ENCODE measurements around the gene CTNND2.

CTNND2 gene

DNA sequence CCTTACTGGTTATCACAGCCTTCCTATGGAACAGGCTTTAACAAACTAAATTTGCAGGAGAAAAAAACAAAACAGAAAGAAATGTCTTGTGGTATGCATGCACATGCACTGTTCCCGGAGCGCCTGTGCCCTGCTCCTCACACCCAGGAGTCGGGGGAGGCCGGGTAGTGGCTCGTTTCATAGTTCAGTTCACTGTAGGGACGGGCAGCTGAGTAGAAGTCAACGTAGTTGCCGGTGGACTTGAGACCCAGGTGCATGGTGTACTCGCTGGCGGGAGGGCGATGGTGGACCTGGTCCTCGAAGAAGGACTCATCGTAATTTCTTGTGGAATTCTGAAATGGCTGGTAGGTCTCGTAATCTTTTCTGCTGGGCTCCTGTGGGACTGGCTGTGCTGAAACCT lies 930.9 kb downstream of the CTNND2 start:
- no peak overlapping the region for H3K27ac ChIP-seq (ENCODE audit: low read length)
- no peak overlapping the region for H3K4me3 ChIP-seq (ENCODE audit: low read depth in 1 of 2, low read length in 2 of 2)
- no peaks in the 10 kb centered on the region for H3K27me3 ChIP-seq (ENCODE audit: low read depth, low read length)
- H3K36me3 ChIP-seq (ENCODE audit: control insufficient read depth in 1 of 2, insufficient read depth in 2 of 2, low read length in 2 of 2) = no peaks in the 10 kb centered on the region
- H3K4me1 ChIP-seq (ENCODE audit: control insufficient read depth in 1 of 2, insufficient read depth in 2 of 2, low read length in 2 of 2) = no peaks in the 10 kb centered on the region
- no peaks in the 10 kb centered on the region for H3K9me3 ChIP-seq (ENCODE audit: control insufficient read depth in 1 of 2, low read length in 2 of 2)

DNA sequence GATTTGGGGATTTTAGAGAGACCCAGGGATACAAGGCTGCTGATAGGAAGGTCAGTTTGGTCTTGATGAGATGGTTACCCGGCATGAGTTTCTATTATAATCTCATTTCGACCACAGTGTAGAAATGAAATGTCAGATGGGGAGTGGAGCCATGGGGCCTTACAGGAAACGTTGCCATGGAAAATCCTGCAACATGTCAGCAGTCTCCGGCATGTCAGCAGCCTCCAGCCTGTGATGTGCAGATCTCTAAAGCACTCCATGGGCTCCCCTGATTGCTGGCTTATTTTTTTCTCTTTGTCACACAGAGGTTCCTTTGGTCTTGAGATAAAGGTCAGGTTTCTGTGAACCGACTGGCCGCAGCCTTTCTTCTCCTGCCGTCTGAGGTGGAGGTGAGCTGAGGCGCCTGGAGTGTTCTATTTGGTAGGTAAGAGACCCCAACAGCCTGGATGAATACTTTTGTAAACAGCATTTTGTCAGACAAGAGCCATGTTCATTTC lies 934.5 kb downstream of the CTNND2 start:
- Histone ChIP-seq H3K9me3 (ENCODE audit: control insufficient read depth in 1 of 2, low read length in 2 of 2) (no peaks in the 10 kb centered on the region), H3K4me1 (ENCODE audit: control insufficient read depth in 1 of 2, insufficient read depth in 2 of 2, low read length in 2 of 2) (no peaks in the 10 kb centered on the region), H3K4me3 (ENCODE audit: low read depth in 1 of 2, low read length in 2 of 2) (no peak overlapping the region), H3K27ac (ENCODE audit: low read length) (no peak overlapping the region), H3K27me3 (ENCODE audit: low read depth, low read length) (no peaks in the 10 kb centered on the region), H3K36me3 (ENCODE audit: control insufficient read depth in 1 of 2, insufficient read depth in 2 of 2, low read length in 2 of 2) (no peaks in the 10 kb centered on the region)

DNA sequence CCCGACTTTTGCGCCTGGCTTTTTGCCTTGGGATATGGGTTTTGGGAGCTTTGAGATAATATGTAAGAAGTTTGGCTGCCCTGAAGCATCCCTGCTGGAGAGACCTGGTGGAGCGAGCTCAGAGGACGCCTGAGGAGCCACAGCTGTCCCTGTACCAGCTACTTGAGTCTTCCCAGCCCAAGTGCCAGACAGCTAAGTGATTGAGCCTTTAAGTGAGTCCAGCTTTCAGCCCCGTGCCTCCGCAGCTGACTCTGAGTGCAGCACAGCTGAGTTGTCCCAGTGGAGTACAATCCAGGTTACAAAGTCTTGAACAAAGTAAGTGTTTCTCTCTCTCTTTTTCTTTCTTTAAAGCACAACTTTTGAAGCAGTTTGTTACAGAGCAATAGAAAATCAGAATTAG lies 939.4 kb downstream of the CTNND2 start:
- no peak overlapping the region for H3K4me3 ChIP-seq (ENCODE audit: low read depth in 1 of 2, low read length in 2 of 2)
- no peaks in the 10 kb centered on the region for H3K36me3 ChIP-seq (ENCODE audit: control insufficient read depth in 1 of 2, insufficient read depth in 2 of 2, low read length in 2 of 2)
- no peak overlapping the region for H3K27ac ChIP-seq (ENCODE audit: low read length)
- H3K27me3 ChIP-seq (ENCODE audit: low read depth, low read length) = no peaks in the 10 kb centered on the region
- no peaks in the 10 kb centered on the region for H3K9me3 ChIP-seq (ENCODE audit: control insufficient read depth in 1 of 2, low read length in 2 of 2)
- H3K4me1 ChIP-seq (ENCODE audit: control insufficient read depth in 1 of 2, insufficient read depth in 2 of 2, low read length in 2 of 2) = no peaks in the 10 kb centered on the region

DNA sequence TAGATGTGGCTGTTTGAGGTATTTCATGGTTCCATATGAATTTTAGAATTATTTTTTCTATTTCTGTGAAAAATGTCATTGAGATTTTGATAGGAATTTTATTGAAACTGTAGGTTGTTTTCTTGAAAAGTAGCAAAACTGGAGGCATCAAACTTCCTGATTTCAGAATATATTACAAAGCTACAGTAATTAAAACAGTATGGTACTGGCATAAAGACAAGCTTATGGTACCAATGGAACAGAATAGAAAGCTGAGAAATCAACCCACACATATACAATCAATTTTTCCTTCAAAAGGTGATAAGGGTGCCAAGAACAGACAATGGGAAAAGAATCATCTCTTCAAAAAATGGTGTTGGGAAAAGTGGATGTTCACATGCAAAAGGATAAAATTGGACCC lies 945.5 kb downstream of the CTNND2 start:
- H3K27ac ChIP-seq (ENCODE audit: low read length) = no peak overlapping the region
- H3K36me3 ChIP-seq (ENCODE audit: control insufficient read depth in 1 of 2, insufficient read depth in 2 of 2, low read length in 2 of 2) = no peaks in the 10 kb centered on the region
- H3K4me3 ChIP-seq (ENCODE audit: low read depth in 1 of 2, low read length in 2 of 2) = no peak overlapping the region
- no peaks in the 10 kb centered on the region for H3K4me1 ChIP-seq (ENCODE audit: control insufficient read depth in 1 of 2, insufficient read depth in 2 of 2, low read length in 2 of 2)
- H3K27me3 ChIP-seq (ENCODE audit: low read depth, low read length) = no peaks in the 10 kb centered on the region
- peaks cover 0 to 14% of the 10 kb centered on the region in 2 donors for H3K9me3 ChIP-seq (ENCODE audit: control insufficient read depth in 1 of 2, low read length in 2 of 2)

DNA sequence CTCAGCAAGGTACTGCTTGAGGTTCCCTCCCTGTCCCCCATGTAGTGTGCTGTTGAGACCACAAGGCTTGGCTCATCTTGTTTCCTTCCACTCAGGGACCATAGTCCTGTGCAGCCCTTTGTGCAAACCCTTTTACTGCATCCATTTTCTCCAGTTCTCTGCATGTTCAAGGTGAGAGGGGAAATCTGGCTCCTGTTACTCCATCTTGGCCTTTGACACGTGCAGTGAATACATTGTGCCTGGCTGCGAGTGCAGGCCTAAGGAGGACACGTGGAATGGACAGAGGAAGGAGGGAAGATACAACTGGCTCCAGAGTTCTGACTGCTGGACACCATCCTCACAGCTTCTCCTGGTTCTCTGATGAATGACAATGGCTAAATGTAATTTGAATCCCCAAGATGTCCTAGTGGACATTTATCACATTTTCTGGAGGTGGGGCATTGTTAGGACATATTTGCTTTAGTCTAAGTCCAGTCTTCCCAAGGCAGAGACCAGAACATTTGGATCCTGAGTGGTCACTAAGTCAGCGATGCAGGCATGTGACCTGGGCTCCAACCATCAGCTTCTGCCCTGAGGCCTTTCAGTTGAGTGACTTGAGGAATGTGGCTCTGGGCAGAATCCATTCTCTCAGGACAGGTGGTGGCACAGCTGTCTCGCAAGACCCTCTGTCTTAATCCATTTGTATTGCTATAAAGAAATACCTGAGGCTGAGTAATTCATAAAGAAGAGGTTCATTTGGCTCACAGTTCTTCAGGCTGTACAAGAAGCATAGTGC lies 954.2 kb downstream of the CTNND2 start:
- H3K4me1 ChIP-seq (ENCODE audit: control insufficient read depth in 1 of 2, insufficient read depth in 2 of 2, low read length in 2 of 2) = no peaks in the 10 kb centered on the region
- H3K27me3 ChIP-seq (ENCODE audit: low read depth, low read length) = no peaks in the 10 kb centered on the region

DNA sequence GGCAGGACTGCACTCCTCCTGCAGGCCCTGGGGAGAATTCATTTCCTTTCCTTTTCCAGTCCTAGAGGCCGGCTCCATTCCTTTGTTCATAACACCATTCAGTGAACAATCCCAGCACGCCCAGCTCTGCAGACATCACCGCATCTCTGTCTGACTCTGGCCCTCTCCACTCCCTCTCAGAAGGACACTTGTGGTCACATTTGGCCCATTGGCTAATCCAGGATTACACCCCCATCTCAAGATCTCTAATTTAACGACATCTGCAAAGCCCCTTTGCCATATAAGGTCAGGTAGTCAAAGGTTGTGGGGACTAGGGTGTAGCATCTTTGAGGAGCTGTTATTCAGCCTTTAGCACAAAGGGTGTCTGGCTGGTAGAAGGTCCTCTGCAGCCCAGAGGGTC lies 958.2 kb downstream of the CTNND2 start:
- no peaks in the 10 kb centered on the region for H3K4me1 ChIP-seq (ENCODE audit: control insufficient read depth in 1 of 2, insufficient read depth in 2 of 2, low read length in 2 of 2)
- H3K27ac ChIP-seq (ENCODE audit: low read length) = no peak overlapping the region
- H3K27me3 ChIP-seq (ENCODE audit: low read depth, low read length) = no peaks in the 10 kb centered on the region
- no peaks in the 10 kb centered on the region for H3K9me3 ChIP-seq (ENCODE audit: control insufficient read depth in 1 of 2, low read length in 2 of 2)
- no peak overlapping the region for H3K4me3 ChIP-seq (ENCODE audit: low read depth in 1 of 2, low read length in 2 of 2)
- no peaks in the 10 kb centered on the region for H3K36me3 ChIP-seq (ENCODE audit: control insufficient read depth in 1 of 2, insufficient read depth in 2 of 2, low read length in 2 of 2)

More for the DNA sequence above, 954.2 kb downstream of the CTNND2 start:
- Histone ChIP-seq H3K4me3 (ENCODE audit: low read depth in 1 of 2, low read length in 2 of 2) (no peak overlapping the region), H3K27ac (ENCODE audit: low read length) (no peak overlapping the region), H3K36me3 (ENCODE audit: control insufficient read depth in 1 of 2, insufficient read depth in 2 of 2, low read length in 2 of 2) (no peaks in the 10 kb centered on the region), H3K9me3 (ENCODE audit: control insufficient read depth in 1 of 2, low read length in 2 of 2) (no peaks in the 10 kb centered on the region)

DNA sequence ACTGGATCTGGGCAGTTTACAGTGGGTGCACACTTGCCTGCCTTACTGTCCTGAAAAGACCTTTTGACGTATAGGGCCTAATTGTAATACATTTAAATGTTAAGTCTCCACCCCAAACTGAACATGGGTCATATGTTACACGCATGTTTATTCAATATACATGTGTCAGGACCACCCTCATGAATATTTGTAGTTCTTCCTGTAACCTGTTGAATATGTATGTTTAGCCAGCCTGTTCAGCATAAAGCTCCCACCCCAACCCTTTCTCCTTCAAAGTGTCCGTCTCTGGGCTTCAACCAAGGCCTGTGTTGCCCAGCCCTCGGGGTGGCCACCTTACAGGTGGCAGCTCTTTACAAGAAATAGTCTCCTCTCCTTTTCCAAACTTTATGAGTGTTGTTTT lies 962.3 kb downstream of the CTNND2 start:
- H3K36me3 ChIP-seq (ENCODE audit: control insufficient read depth in 1 of 2, insufficient read depth in 2 of 2, low read length in 2 of 2) = no peaks in the 10 kb centered on the region
- H3K4me3 ChIP-seq (ENCODE audit: low read depth in 1 of 2, low read length in 2 of 2) = no peak overlapping the region
- no peaks in the 10 kb centered on the region for H3K9me3 ChIP-seq (ENCODE audit: control insufficient read depth in 1 of 2, low read length in 2 of 2)
- H3K27me3 ChIP-seq (ENCODE audit: low read depth, low read length) = no peaks in the 10 kb centered on the region
- H3K4me1 ChIP-seq (ENCODE audit: control insufficient read depth in 1 of 2, insufficient read depth in 2 of 2, low read length in 2 of 2) = no peaks in the 10 kb centered on the region
- no peak overlapping the region for H3K27ac ChIP-seq (ENCODE audit: low read length)

DNA sequence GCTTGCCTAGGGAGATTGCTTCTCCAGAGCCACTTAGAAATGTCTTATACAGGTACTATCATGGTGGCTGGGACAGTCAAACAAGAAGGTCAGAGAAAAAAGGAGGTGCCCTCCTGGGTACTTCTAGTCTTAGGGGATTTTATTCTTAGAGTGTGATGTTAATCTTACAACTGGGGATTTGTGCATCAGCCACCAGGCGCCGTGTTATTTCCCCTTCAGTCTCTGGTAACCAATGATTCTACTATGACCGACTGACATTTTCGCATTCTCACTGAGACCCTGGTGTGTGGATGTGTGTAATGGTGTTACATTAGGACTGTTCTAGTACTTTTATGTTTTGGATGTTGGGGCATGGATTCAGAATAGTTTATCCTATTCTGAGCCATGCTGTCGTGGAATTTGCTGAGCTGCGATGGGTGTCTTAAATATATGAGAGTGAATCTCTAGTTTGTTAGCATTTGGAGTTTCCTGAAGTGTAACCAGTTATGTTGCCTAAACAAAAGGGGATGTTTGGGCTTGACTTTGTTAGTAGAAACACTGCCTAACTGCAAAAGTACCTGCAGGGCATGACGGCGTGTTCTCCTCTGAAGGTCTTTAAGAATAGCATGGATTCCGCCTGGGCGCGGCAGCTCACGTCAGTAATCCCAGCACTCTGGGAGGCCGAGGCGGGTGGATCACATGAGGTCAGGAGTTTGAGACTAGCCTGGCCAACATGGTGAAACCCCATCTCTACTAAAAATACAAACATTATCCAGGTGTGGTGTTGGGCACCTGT lies 968.0 kb downstream of the CTNND2 start:
- Histone ChIP-seq H3K9me3 (ENCODE audit: control insufficient read depth in 1 of 2, low read length in 2 of 2) (no peaks in the 10 kb centered on the region), H3K27ac (ENCODE audit: low read length) (no peak overlapping the region), H3K4me1 (ENCODE audit: control insufficient read depth in 1 of 2, insufficient read depth in 2 of 2, low read length in 2 of 2) (no peaks in the 10 kb centered on the region), H3K36me3 (ENCODE audit: control insufficient read depth in 1 of 2, insufficient read depth in 2 of 2, low read length in 2 of 2) (no peaks in the 10 kb centered on the region), H3K27me3 (ENCODE audit: low read depth, low read length) (no peaks in the 10 kb centered on the region), H3K4me3 (ENCODE audit: low read depth in 1 of 2, low read length in 2 of 2) (no peak overlapping the region)

DNA sequence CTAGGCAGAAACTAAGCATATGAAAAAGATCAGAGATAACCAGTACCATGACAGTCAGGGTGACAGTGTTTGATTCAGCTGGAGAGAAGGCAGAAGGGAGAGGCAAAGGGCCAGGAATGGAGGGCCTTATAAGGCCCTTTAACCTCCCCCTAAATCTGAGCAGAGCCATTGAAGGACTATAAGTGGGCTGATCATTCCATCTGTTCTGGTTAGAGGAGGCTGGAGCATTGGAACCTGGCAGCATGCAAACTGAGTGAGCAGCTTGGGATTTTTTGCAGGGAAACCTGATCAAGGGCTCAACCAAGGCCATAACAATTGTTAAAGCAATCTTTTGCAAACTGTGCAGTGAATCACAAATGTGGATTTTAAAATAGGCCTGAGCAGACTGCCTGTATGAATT lies 968.7 kb downstream of the CTNND2 start:
- no peaks in the 10 kb centered on the region for H3K9me3 ChIP-seq (ENCODE audit: control insufficient read depth in 1 of 2, low read length in 2 of 2)
- no peak overlapping the region for H3K4me3 ChIP-seq (ENCODE audit: low read depth in 1 of 2, low read length in 2 of 2)
- H3K27me3 ChIP-seq (ENCODE audit: low read depth, low read length) = no peaks in the 10 kb centered on the region
- H3K4me1 ChIP-seq (ENCODE audit: control insufficient read depth in 1 of 2, insufficient read depth in 2 of 2, low read length in 2 of 2) = no peaks in the 10 kb centered on the region
- no peak overlapping the region for H3K27ac ChIP-seq (ENCODE audit: low read length)
- H3K36me3 ChIP-seq (ENCODE audit: control insufficient read depth in 1 of 2, insufficient read depth in 2 of 2, low read length in 2 of 2) = no peaks in the 10 kb centered on the region

DNA sequence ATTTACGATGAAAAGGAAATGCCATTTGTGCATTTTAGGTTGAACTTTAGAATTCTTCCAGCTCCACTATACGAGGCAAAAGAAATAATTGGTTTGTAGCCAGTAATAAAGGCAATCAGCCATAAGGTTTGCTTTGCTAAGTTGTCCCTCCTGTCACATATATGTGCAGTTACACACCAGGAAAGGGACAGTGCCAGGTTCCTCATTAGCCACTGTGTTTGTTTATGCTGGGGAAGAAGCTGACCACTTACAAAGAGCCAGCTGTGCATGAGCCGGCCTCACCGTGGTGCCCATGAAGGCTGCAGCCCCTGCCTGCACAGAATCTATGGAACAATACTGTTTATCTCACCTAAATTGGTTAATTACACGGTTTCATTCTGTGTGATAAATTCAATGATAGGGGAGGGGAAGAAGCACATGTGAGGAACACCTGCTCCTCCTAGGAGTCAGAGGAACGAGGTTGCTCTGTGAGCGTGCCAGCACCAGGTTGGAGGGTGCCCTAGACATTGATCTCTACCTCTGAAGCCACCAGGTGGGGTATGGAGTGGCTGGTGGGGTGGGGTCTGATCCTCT lies 969.4 kb downstream of the CTNND2 start:
- Histone ChIP-seq H3K36me3 (ENCODE audit: control insufficient read depth in 1 of 2, insufficient read depth in 2 of 2, low read length in 2 of 2) (no peaks in the 10 kb centered on the region), H3K27ac (ENCODE audit: low read length) (no peak overlapping the region), H3K4me3 (ENCODE audit: low read depth in 1 of 2, low read length in 2 of 2) (no peak overlapping the region), H3K4me1 (ENCODE audit: control insufficient read depth in 1 of 2, insufficient read depth in 2 of 2, low read length in 2 of 2) (no peaks in the 10 kb centered on the region), H3K27me3 (ENCODE audit: low read depth, low read length) (no peaks in the 10 kb centered on the region), H3K9me3 (ENCODE audit: control insufficient read depth in 1 of 2, low read length in 2 of 2) (peaks cover 0 to 3% of the 10 kb centered on the region in 2 donors)

DNA sequence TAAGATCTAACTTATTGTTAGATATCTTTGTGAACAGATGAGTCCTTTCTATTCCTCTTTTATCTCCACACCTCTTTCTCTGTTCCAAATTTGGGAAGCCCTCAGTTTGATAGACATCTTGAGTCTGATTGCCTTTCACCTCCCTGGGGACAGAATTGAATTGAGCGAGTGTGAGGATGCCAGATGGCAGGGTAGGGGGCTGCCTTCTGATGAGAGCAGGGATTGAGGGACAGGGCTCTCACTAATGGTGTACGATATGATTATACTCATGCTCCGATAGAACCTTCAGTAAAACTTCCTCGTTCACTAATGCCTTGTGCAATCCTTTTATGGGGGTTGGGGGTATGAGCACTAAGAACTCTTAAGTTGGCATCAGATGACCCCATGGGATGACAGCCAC lies 971.1 kb downstream of the CTNND2 start:
- Histone ChIP-seq H3K36me3 (ENCODE audit: control insufficient read depth in 1 of 2, insufficient read depth in 2 of 2, low read length in 2 of 2) (no peaks in the 10 kb centered on the region), H3K4me3 (ENCODE audit: low read depth in 1 of 2, low read length in 2 of 2) (no peak overlapping the region), H3K4me1 (ENCODE audit: control insufficient read depth in 1 of 2, insufficient read depth in 2 of 2, low read length in 2 of 2) (no peaks in the 10 kb centered on the region)

More for the DNA sequence above, 971.1 kb downstream of the CTNND2 start:
- no peaks in the 10 kb centered on the region for H3K27me3 ChIP-seq (ENCODE audit: low read depth, low read length)
- H3K27ac ChIP-seq (ENCODE audit: low read length) = no peak overlapping the region
- peaks cover 5 to 7% of the 10 kb centered on the region in 2 donors for H3K9me3 ChIP-seq (ENCODE audit: control insufficient read depth in 1 of 2, low read length in 2 of 2)

All from muscle layer of duodenum (tissue), 2 donors.